ENCODE results near the gene OR52W1.

GRCh38 chr11:6200975-6201374, 2.0 kb downstream of the OR52W1 start:
- TF ChIP-seq CTCF (IDR thresholded peaks at IDR 0.05) (no peak), POLR2A (IDR thresholded peaks at IDR 0.05) (no peak)

All from Peyer's patch (tissue), 4 donors.